GM10248 (cell line): ENCODE measurements around the gene MCF2L.

Source experiments
- CTCF ChIA-PET: fragments of 300-600 bp; sonication (Branson Sonifier 250); formaldehyde crosslinking; extraction: SDS; loops from one replicate; lab custom pipeline; 2021; ENCODE audit warnings: antibody characterized with exemption; lab: Yijun Ruan, JAX
- POLR2A ChIA-PET: fragments of 350-650 bp; sonication (Branson Sonifier 250); formaldehyde crosslinking; extraction: SDS; loops from one replicate; lab custom pipeline; 2020; ENCODE audit warnings: antibody characterized with exemption; lab: Yijun Ruan, JAX
- DNase-seq: peaks from one replicate; pipeline ENCODE4 v3.0.0; 2012; ENCODE audit errors: extremely low spot score
- TF ChIP-seq, protein P1 (sequence below): IDR thresholded peaks from 2 replicates; pipeline ENCODE4 v1.5.1; 2012; ENCODE audit warnings: mild to moderate bottlenecking, low read depth; ENCODE audit errors: extremely low read depth, missing control alignments, control extremely low read depth

The MCF2L gene

GRCh38 chr13:112981451-112981850 lies 12.4 kb downstream of the MCF2L start:
- TF ChIP-seq, protein P1, sequence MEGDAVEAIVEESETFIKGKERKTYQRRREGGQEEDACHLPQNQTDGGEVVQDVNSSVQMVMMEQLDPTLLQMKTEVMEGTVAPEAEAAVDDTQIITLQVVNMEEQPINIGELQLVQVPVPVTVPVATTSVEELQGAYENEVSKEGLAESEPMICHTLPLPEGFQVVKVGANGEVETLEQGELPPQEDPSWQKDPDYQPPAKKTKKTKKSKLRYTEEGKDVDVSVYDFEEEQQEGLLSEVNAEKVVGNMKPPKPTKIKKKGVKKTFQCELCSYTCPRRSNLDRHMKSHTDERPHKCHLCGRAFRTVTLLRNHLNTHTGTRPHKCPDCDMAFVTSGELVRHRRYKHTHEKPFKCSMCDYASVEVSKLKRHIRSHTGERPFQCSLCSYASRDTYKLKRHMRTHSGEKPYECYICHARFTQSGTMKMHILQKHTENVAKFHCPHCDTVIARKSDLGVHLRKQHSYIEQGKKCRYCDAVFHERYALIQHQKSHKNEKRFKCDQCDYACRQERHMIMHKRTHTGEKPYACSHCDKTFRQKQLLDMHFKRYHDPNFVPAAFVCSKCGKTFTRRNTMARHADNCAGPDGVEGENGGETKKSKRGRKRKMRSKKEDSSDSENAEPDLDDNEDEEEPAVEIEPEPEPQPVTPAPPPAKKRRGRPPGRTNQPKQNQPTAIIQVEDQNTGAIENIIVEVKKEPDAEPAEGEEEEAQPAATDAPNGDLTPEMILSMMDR = no peak
- CTCF ChIA-PET = no interaction called here
- POLR2A ChIA-PET = no interaction called here
- DNase-seq = no peak

GRCh38 chr13:112982281-112983041 lies 13.4 kb downstream of the MCF2L start:
- TF ChIP-seq, protein P1 = no peak
- ChIA-PET CTCF (no interaction called here), POLR2A (interaction anchor here (0.5 kb wide), 1 partner anchor 375 kb away, joined by 6 read pairs; no protein-coding TSS in a partner anchor)
- DNase-seq = no peak

- ChIA-PET POLR2A (interaction anchor here (0.5 kb wide), 1 partner anchor 374 kb away, joined by 6 read pairs; no protein-coding TSS in a partner anchor), CTCF (no interaction called here)
- no peak for DNase-seq
- TF ChIP-seq, protein P1 = no peak
Observed at GRCh38 chr13:112983042-112983305, 14.0 kb downstream of the MCF2L start.

- DNase-seq = no peak
- ChIA-PET CTCF (no interaction called here), POLR2A (interaction anchor here (0.5 kb wide), 1 partner anchor 373 kb away, joined by 6 read pairs; no protein-coding TSS in a partner anchor)
- TF ChIP-seq, protein P1 = no peak
Observed at GRCh38 chr13:112983428-112984196, 14.6 kb downstream of the MCF2L start.

- ChIA-PET CTCF (no interaction called here), POLR2A (no interaction called here)
- DNase-seq = no peak
- TF ChIP-seq, protein P1 = no peak
Observed at GRCh38 chr13:112984501-112984900, 15.5 kb downstream of the MCF2L start.

DNA sequence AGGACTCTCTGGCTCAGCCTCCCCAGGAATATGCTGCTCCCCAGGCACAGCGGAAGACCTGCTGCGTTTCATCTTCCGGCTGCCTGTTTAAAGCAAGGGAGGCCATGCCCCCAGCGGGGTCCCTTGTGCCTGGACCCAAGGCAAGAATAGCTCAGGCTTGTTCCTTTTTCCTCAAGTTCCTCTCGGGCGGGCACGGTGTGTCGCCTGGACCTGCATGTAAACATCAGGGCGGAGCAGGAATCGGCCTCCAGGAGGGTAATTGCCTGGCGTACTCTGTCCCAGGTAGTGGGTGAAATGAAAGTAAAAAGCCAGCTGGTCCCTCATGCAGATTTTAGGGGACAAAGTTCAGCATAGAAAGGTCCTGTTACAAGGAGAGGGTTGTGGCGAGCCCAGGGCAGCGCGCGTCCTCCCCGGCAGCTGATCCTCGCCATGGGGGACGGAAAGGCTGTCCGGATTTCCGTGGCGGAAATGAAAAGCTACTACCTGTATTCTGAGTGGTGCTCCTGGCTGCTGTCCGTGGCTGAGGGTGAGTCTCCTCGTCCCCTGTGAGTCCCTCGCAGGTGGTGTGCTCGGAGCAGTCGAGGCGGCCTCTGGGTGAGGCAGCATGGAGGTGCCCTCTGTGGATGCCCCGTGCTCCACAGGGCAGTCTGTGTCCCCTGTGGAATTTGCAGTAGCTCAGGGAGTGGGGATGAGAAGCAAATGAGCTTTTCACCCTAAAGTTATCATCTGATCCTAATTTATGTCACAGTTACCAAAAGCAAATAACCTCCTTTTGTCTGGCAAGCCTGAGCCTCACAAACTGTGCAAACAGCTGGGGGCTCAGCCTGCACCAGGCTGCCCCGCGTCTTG lies 16.2 kb downstream of the MCF2L start:
- ChIA-PET POLR2A (no interaction called here), CTCF (interaction anchor here (1.0 kb wide), 1 partner anchor 39 kb away, joined by 3 read pairs; no protein-coding TSS in a partner anchor)
- TF ChIP-seq, protein P1 = no peak
- DNase-seq = no peak
